Measurements from ENCODE around the gene ATXN7L1.

The ATXN7L1 gene

GRCh38 chr7:105841866-105842265 is 34.5 kb downstream of the ATXN7L1 start:
- DNase-seq (ENCODE audit: low read depth, low spot score): no peak
- TF ChIP-seq YY1 (IDR thresholded peaks at IDR 0.05; ENCODE audit: insufficient read depth, insufficient read length) (no peak), SUZ12 (IDR thresholded peaks at IDR 0.05; ENCODE audit: extremely low read depth, insufficient read depth, insufficient read length) (no peak), ZNF274 (IDR thresholded peaks at IDR 0.05; ENCODE audit: low read depth, low read length) (no peak)
- Histone ChIP-seq H3K4me1 (ENCODE audit: insufficient read depth, insufficient read length) (peaks cover 3% of the 10 kb centered on the region), H3K9ac (ENCODE audit: insufficient read length, low read depth) (no peak overlapping the region), H3K9me3 (ENCODE audit: insufficient read depth, low read length) (no peaks in the 10 kb centered on the region), H3K36me3 (ENCODE audit: insufficient read depth, insufficient read length, low read length) (peaks cover 6% of the 10 kb centered on the region), H3K27me3 (ENCODE audit: insufficient read depth, insufficient read length) (no peaks in the 10 kb centered on the region), H3K4me3 (ENCODE audit: insufficient read length, low read depth) (no peak overlapping the region)

- TF ChIP-seq ZNF274 (IDR thresholded peaks at IDR 0.05; ENCODE audit: low read depth, low read length) (no peak), SUZ12 (IDR thresholded peaks at IDR 0.05; ENCODE audit: extremely low read depth, insufficient read depth, insufficient read length) (no peak), YY1 (IDR thresholded peaks at IDR 0.05; ENCODE audit: insufficient read depth, insufficient read length) (no peak)
- Histone ChIP-seq H3K9me3 (ENCODE audit: insufficient read depth, low read length) (no peaks in the 10 kb centered on the region), H3K36me3 (ENCODE audit: insufficient read depth, insufficient read length, low read length) (peaks cover 6% of the 10 kb centered on the region), H3K4me3 (ENCODE audit: insufficient read length, low read depth) (no peak overlapping the region), H3K9ac (ENCODE audit: insufficient read length, low read depth) (no peak overlapping the region), H3K4me1 (ENCODE audit: insufficient read depth, insufficient read length) (peaks cover 3% of the 10 kb centered on the region), H3K27me3 (ENCODE audit: insufficient read depth, insufficient read length) (no peaks in the 10 kb centered on the region)
- no peak for DNase-seq (ENCODE audit: low read depth, low spot score)
Measured at GRCh38 chr7:105840981-105841749, 35.2 kb downstream of the ATXN7L1 start.

- no peak for DNase-seq (ENCODE audit: low read depth, low spot score)
- Histone ChIP-seq H3K9me3 (ENCODE audit: insufficient read depth, low read length) (no peaks in the 10 kb centered on the region), H3K4me3 (ENCODE audit: insufficient read length, low read depth) (no peak overlapping the region), H3K4me1 (ENCODE audit: insufficient read depth, insufficient read length) (peaks cover 3% of the 10 kb centered on the region), H3K36me3 (ENCODE audit: insufficient read depth, insufficient read length, low read length) (peaks cover 6% of the 10 kb centered on the region), H3K9ac (ENCODE audit: insufficient read length, low read depth) (no peak overlapping the region), H3K27me3 (ENCODE audit: insufficient read depth, insufficient read length) (no peaks in the 10 kb centered on the region)
- no peak for TF ChIP-seq YY1 (IDR thresholded peaks at IDR 0.05; ENCODE audit: insufficient read depth, insufficient read length)
- TF ChIP-seq ZNF274 (IDR thresholded peaks at IDR 0.05; ENCODE audit: low read depth, low read length): no peak
- TF ChIP-seq SUZ12 (IDR thresholded peaks at IDR 0.05; ENCODE audit: extremely low read depth, insufficient read depth, insufficient read length): no peak
Measured at GRCh38 chr7:105839266-105839665, 37.1 kb downstream of the ATXN7L1 start.

- TF ChIP-seq ZNF274 (IDR thresholded peaks at IDR 0.05; ENCODE audit: low read depth, low read length): no peak
- no peak for DNase-seq (ENCODE audit: low read depth, low spot score)
- Histone ChIP-seq H3K36me3 (ENCODE audit: insufficient read depth, insufficient read length, low read length) (peaks cover 6% of the 10 kb centered on the region), H3K9ac (ENCODE audit: insufficient read length, low read depth) (no peak overlapping the region), H3K27me3 (ENCODE audit: insufficient read depth, insufficient read length) (no peaks in the 10 kb centered on the region), H3K4me1 (ENCODE audit: insufficient read depth, insufficient read length) (peaks cover 3% of the 10 kb centered on the region), H3K9me3 (ENCODE audit: insufficient read depth, low read length) (no peaks in the 10 kb centered on the region), H3K4me3 (ENCODE audit: insufficient read length, low read depth) (no peak overlapping the region)
Measured at GRCh38 chr7:105838627-105839231, 37.7 kb downstream of the ATXN7L1 start.

- Histone ChIP-seq H3K9ac (ENCODE audit: insufficient read length, low read depth) (no peak overlapping the region), H3K4me1 (ENCODE audit: insufficient read depth, insufficient read length) (peaks cover 3% of the 10 kb centered on the region), H3K36me3 (ENCODE audit: insufficient read depth, insufficient read length, low read length) (peaks cover under 1% of the 10 kb centered on the region), H3K4me3 (ENCODE audit: insufficient read length, low read depth) (no peak overlapping the region), H3K27me3 (ENCODE audit: insufficient read depth, insufficient read length) (no peaks in the 10 kb centered on the region), H3K9me3 (ENCODE audit: insufficient read depth, low read length) (no peaks in the 10 kb centered on the region)
- peak; percentile 25 for DNase-seq (ENCODE audit: low read depth, low spot score)
- no peak for TF ChIP-seq YY1 (IDR thresholded peaks at IDR 0.05; ENCODE audit: insufficient read depth, insufficient read length)
- TF ChIP-seq SUZ12 (IDR thresholded peaks at IDR 0.05; ENCODE audit: extremely low read depth, insufficient read depth, insufficient read length): no peak
- no peak for TF ChIP-seq ZNF274 (IDR thresholded peaks at IDR 0.05; ENCODE audit: low read depth, low read length)
Measured at GRCh38 chr7:105837765-105838626, 38.4 kb downstream of the ATXN7L1 start.

- Histone ChIP-seq H3K9ac (ENCODE audit: insufficient read length, low read depth) (no peak overlapping the region), H3K27me3 (ENCODE audit: insufficient read depth, insufficient read length) (no peaks in the 10 kb centered on the region), H3K9me3 (ENCODE audit: insufficient read depth, low read length) (no peaks in the 10 kb centered on the region), H3K4me3 (ENCODE audit: insufficient read length, low read depth) (no peak overlapping the region), H3K36me3 (ENCODE audit: insufficient read depth, insufficient read length, low read length) (no peaks in the 10 kb centered on the region), H3K4me1 (ENCODE audit: insufficient read depth, insufficient read length) (peaks cover 3% of the 10 kb centered on the region)
- TF ChIP-seq YY1 (IDR thresholded peaks at IDR 0.05; ENCODE audit: insufficient read depth, insufficient read length) (no peak), ZNF274 (IDR thresholded peaks at IDR 0.05; ENCODE audit: low read depth, low read length) (no peak), SUZ12 (IDR thresholded peaks at IDR 0.05; ENCODE audit: extremely low read depth, insufficient read depth, insufficient read length) (no peak)
- no peak for DNase-seq (ENCODE audit: low read depth, low spot score)
Measured at GRCh38 chr7:105835441-105835840, 41.0 kb downstream of the ATXN7L1 start.
